ENCODE measurements around the gene TMEM109.

TMEM109 gene

GRCh38 chr11:60972182-60973030 lies 58.4 kb downstream of the TMEM109 start:
- no peak for DNase-seq

All from stimulated activated CD4-positive, alpha-beta T cell treated with anti-CD3 and anti-CD28 coated beads, Interleukin-1b, Interleukin-23, amount 100 ng/mL, for 48 hours (primary cell).